ENCODE data around the gene ITGA6. TPM values are rescaled to one million over a fixed set of nuclear protein-coding genes. Genes with fewer than 3 reads are reported as not detected.

The ITGA6 gene
- polyA plus RNA-seq, 1 experiment: 14.8 TPM

- Histone ChIP-seq H3K27me3 (ENCODE audit: control insufficient read depth, insufficient read depth, low read length) (no peaks in the 10 kb centered on the region), H3K4me3 (ENCODE audit: low read depth, low read length) (no peak overlapping the region), H3K27ac (ENCODE audit: low read depth, low read length) (no peak overlapping the region), H3K9me3 (ENCODE audit: control insufficient read depth, insufficient read depth, low read length) (no peaks in the 10 kb centered on the region)
- POLR2A ChIA-PET: no interaction called here
- CTCF ChIA-PET: no interaction called here
- no peak for TF ChIP-seq CTCF (IDR thresholded peaks at IDR 0.05; ENCODE audit: low read depth, low read length)
- no peak for DNase-seq (ENCODE audit: low read depth, low spot score)
These were observed 21.7 kb upstream of the ITGA6 start for GRCh38 chr2:172405673-172406072.

GRCh38 chr2:172408143-172408766 is 19.1 kb upstream of the ITGA6 start:
- no peak for TF ChIP-seq CTCF (IDR thresholded peaks at IDR 0.05; ENCODE audit: low read depth, low read length)
- H3K27ac ChIP-seq (ENCODE audit: low read depth, low read length): no peak overlapping the region
- ChIA-PET POLR2A (no interaction called here), CTCF (interaction anchor here (1.1 kb wide), 1 partner anchor 54 kb away, joined by 3 read pairs; no protein-coding TSS in a partner anchor)
- no peak for DNase-seq (ENCODE audit: low read depth, low spot score)
- no peaks in the 10 kb centered on the region for H3K9me3 ChIP-seq (ENCODE audit: control insufficient read depth, insufficient read depth, low read length)
- H3K27me3 ChIP-seq (ENCODE audit: control insufficient read depth, insufficient read depth, low read length): no peaks in the 10 kb centered on the region
- H3K4me3 ChIP-seq (ENCODE audit: low read depth, low read length): no peak overlapping the region

GRCh38 chr2:172409042-172409441 is 18.3 kb upstream of the ITGA6 start:
- DNase-seq (ENCODE audit: low read depth, low spot score): no peak
- ChIA-PET POLR2A (no interaction called here), CTCF (interaction anchor here (0.7 to 1.1 kb wide), 2 partner anchors 14 to 53 kb away, joined by 3 read pairs; no protein-coding TSS in a partner anchor)
- H3K27ac ChIP-seq (ENCODE audit: low read depth, low read length): no peak overlapping the region
- H3K27me3 ChIP-seq (ENCODE audit: control insufficient read depth, insufficient read depth, low read length): no peaks in the 10 kb centered on the region
- no peaks in the 10 kb centered on the region for H3K9me3 ChIP-seq (ENCODE audit: control insufficient read depth, insufficient read depth, low read length)
- H3K4me3 ChIP-seq (ENCODE audit: low read depth, low read length): no peak overlapping the region
- no peak for TF ChIP-seq CTCF (IDR thresholded peaks at IDR 0.05; ENCODE audit: low read depth, low read length)

- ChIA-PET CTCF (no interaction called here), POLR2A (no interaction called here)
- DNase-seq (ENCODE audit: low read depth, low spot score): no peak
- no peak overlapping the region for H3K27ac ChIP-seq (ENCODE audit: low read depth, low read length)
- TF ChIP-seq CTCF (IDR thresholded peaks at IDR 0.05; ENCODE audit: low read depth, low read length): no peak
- no peaks in the 10 kb centered on the region for H3K27me3 ChIP-seq (ENCODE audit: control insufficient read depth, insufficient read depth, low read length)
- H3K9me3 ChIP-seq (ENCODE audit: control insufficient read depth, insufficient read depth, low read length): no peaks in the 10 kb centered on the region
- no peak overlapping the region for H3K4me3 ChIP-seq (ENCODE audit: low read depth, low read length)
These were observed 14.3 kb upstream of the ITGA6 start for GRCh38 chr2:172412984-172413492.

GRCh38 chr2:172415157-172415864 is 12.1 kb upstream of the ITGA6 start:
- ChIA-PET CTCF (interaction anchor here (0.8 to 2.3 kb wide), 2 partner anchors 14 to 46 kb away, joined by 3 to 8 read pairs; no protein-coding TSS in a partner anchor), POLR2A (no interaction called here)
- DNase-seq (ENCODE audit: low read depth, low spot score): no peak

More at GRCh38 chr2:172415157-172415864, 12.1 kb upstream of the ITGA6 start:
- Histone ChIP-seq H3K9me3 (ENCODE audit: control insufficient read depth, insufficient read depth, low read length) (no peaks in the 10 kb centered on the region), H3K27ac (ENCODE audit: low read depth, low read length) (no peak overlapping the region), H3K4me3 (ENCODE audit: low read depth, low read length) (no peak overlapping the region), H3K27me3 (ENCODE audit: control insufficient read depth, insufficient read depth, low read length) (no peaks in the 10 kb centered on the region)
- no peak for TF ChIP-seq CTCF (IDR thresholded peaks at IDR 0.05; ENCODE audit: low read depth, low read length)

Data from AG04450 (cell line).